Tibial nerve (tissue), 4 donors: Measurements from ENCODE around the gene RPL37A.

Source experiments
- CTCF ChIP-seq, 5 experiments: fragments of 200-600 bp in 3 of 5; fragments of 450-650 bp in 2 of 5; sonication (generic) in 3 of 5; IDR thresholded peaks; one replicate each; pipeline ENCODE4 v1.5.1; 2016 to 2019; ENCODE audit warnings: antibody characterized with exemption in 5 of 5, mild to moderate bottlenecking in 3 of 5, moderate library complexity in 2 of 5
- EP300 ChIP-seq, 2 donors: sonication (generic); formaldehyde crosslinking; IDR thresholded peaks; one replicate each; pipeline ENCODE4 v1.6.1; 2017; ENCODE audit warnings: antibody characterized with exemption in 2 of 2, mild to moderate bottlenecking in 1 of 2
- POLR2A ChIP-seq, 2 donors: fragments of 450-650 bp; IDR thresholded peaks; one replicate each; pipeline ENCODE4 v1.6.1; 2017; ENCODE audit warnings: antibody characterized with exemption in 2 of 2, mild to moderate bottlenecking in 2 of 2, moderate library complexity in 2 of 2

- TF ChIP-seq EP300 (IDR thresholded peaks at IDR 0.05) = no peak
- TF ChIP-seq CTCF (IDR thresholded peaks at IDR 0.05) = no peak
- TF ChIP-seq POLR2A (IDR thresholded peaks at IDR 0.05) = no peak
Observed at GRCh38 chr2:216500572-216500971, 1.9 kb downstream of the RPL37A start.
